ENCODE data around the gene MEF2D. TPM values are rescaled to one million over a fixed set of nuclear protein-coding genes. Genes with fewer than 3 reads are reported as not detected.

MEF2D gene
- total and polyA plus RNA-seq, 3 experiments from 2014 or later: 19.2 to 35.4 (median 32.9) TPM

GRCh38 chr1:156425943-156426342 is 74.6 kb downstream of the MEF2D start:
- peaks cover 68% of the 10 kb centered on the region for H3K27me3 ChIP-seq (ENCODE audit: insufficient read depth, low read length, poor library complexity, severe bottlenecking)

GRCh38 chr1:156424806-156425432 is 75.7 kb downstream of the MEF2D start:
- no peak overlapping the region for H3K4me3 Mint-ChIP-seq
- H3K4me3 ChIP-seq (ENCODE audit: low read length): no peak overlapping the region
- no peaks in the 10 kb centered on the region for H3K36me3 ChIP-seq (ENCODE audit: insufficient read depth, low read length)
- no peak overlapping the region for H3K27ac Mint-ChIP-seq
- peaks cover 21% of the 10 kb centered on the region for H3K4me1 ChIP-seq (ENCODE audit: insufficient read depth, low read length)
- H3K27me3 ChIP-seq (ENCODE audit: insufficient read depth, low read length, poor library complexity, severe bottlenecking): peaks cover 66% of the 10 kb centered on the region
- peaks cover 13 to 21% (median 15%) of the 10 kb centered on the region in 3 donors for H3K4me1 Mint-ChIP-seq
- no peak overlapping the region for H3K27ac ChIP-seq (ENCODE audit: low read depth, low read length)
- POLR2A ChIA-PET: no interaction called here
- peaks cover 34 to 89% of the 10 kb centered on the region in 2 donors for H3K27me3 Mint-ChIP-seq
- no peak for DNase-seq
- CTCF ChIA-PET: interaction anchor here (1.0 to 2.3 kb wide), 3 partner anchors 10 to 21 kb away, joined by 3 to 13 read pairs (median 4); no protein-coding TSS in a partner anchor
- H3K9me3 Mint-ChIP-seq: no peaks in the 10 kb centered on the region
- peaks cover 0 to 4% (median 0%) of the 10 kb centered on the region in 3 donors for H3K36me3 Mint-ChIP-seq
- no peaks in the 10 kb centered on the region for H3K9me3 ChIP-seq (ENCODE audit: low read length)

More at GRCh38 chr1:156425943-156426342, 74.6 kb downstream of the MEF2D start:
- Mint-ChIP-seq H3K4me1 (peaks cover 6 to 11% (median 7%) of the 10 kb centered on the region in 3 donors), H3K36me3 (no peaks in the 10 kb centered on the region), H3K27me3 (peaks cover 33 to 90% of the 10 kb centered on the region in 2 donors), H3K9me3 (no peaks in the 10 kb centered on the region), H3K27ac (no peak overlapping the region), H3K4me3 (no peak overlapping the region)
- DNase-seq: no peak
- Histone ChIP-seq H3K4me3 (ENCODE audit: low read length) (no peak overlapping the region), H3K27ac (ENCODE audit: low read depth, low read length) (no peak overlapping the region), H3K36me3 (ENCODE audit: insufficient read depth, low read length) (no peaks in the 10 kb centered on the region), H3K9me3 (ENCODE audit: low read length) (no peaks in the 10 kb centered on the region), H3K4me1 (ENCODE audit: insufficient read depth, low read length) (peaks cover 10% of the 10 kb centered on the region)
- CTCF ChIA-PET: interaction anchor here (1.0 to 1.4 kb wide), 2 partner anchors 17 to 20 kb away, joined by 3 to 4 read pairs; no protein-coding TSS in a partner anchor
- POLR2A ChIA-PET: no interaction called here

- Mint-ChIP-seq H3K27ac (no peak overlapping the region), H3K9me3 (no peaks in the 10 kb centered on the region), H3K4me3 (peak overlapping the region in 2 of 7 donors; percentile 1 to 68), H3K27me3 (peaks cover 33 to 88% of the 10 kb centered on the region in 2 donors), H3K4me1 (peaks cover 23 to 33% (median 25%) of the 10 kb centered on the region in 3 donors), H3K36me3 (peaks cover 0 to 4% (median 0%) of the 10 kb centered on the region in 3 donors)
- ChIA-PET CTCF (interaction anchor here (1.5 to 3.2 kb wide), 3 partner anchors 11 to 38 kb away, joined by 3 to 13 read pairs (median 12); no protein-coding TSS in a partner anchor), POLR2A (no interaction called here)
- peaks cover 56% of the 10 kb centered on the region for H3K27me3 ChIP-seq (ENCODE audit: insufficient read depth, low read length, poor library complexity, severe bottlenecking)
- H3K4me3 ChIP-seq (ENCODE audit: low read length): no peak overlapping the region
- H3K36me3 ChIP-seq (ENCODE audit: insufficient read depth, low read length): no peaks in the 10 kb centered on the region
- no peak for DNase-seq
- no peak overlapping the region for H3K27ac ChIP-seq (ENCODE audit: low read depth, low read length)
- peaks cover 25% of the 10 kb centered on the region for H3K4me1 ChIP-seq (ENCODE audit: insufficient read depth, low read length)
- H3K9me3 ChIP-seq (ENCODE audit: low read length): no peaks in the 10 kb centered on the region
These were observed 76.9 kb downstream of the MEF2D start for GRCh38 chr1:156423422-156424352.

GRCh38 chr1:156422602-156423091 is 77.9 kb downstream of the MEF2D start:
- Mint-ChIP-seq H3K9me3 (no peaks in the 10 kb centered on the region), H3K27me3 (peaks cover 27 to 82% of the 10 kb centered on the region in 2 donors), H3K4me1 (peaks cover 23 to 35% (median 26%) of the 10 kb centered on the region in 3 donors), H3K36me3 (peaks cover 0 to 4% (median 0%) of the 10 kb centered on the region in 3 donors), H3K27ac (no peak overlapping the region), H3K4me3 (peak overlapping the region in 3 of 7 donors; percentile 16 to 68 (median 49))
- Histone ChIP-seq H3K4me3 (ENCODE audit: low read length) (no peak overlapping the region), H3K36me3 (ENCODE audit: insufficient read depth, low read length) (no peaks in the 10 kb centered on the region), H3K4me1 (ENCODE audit: insufficient read depth, low read length) (peaks cover 25% of the 10 kb centered on the region), H3K27me3 (ENCODE audit: insufficient read depth, low read length, poor library complexity, severe bottlenecking) (peaks cover 46% of the 10 kb centered on the region), H3K27ac (ENCODE audit: low read depth, low read length) (no peak overlapping the region), H3K9me3 (ENCODE audit: low read length) (no peaks in the 10 kb centered on the region)
- ChIA-PET CTCF (interaction anchor here (1.0 to 3.2 kb wide), 4 partner anchors 10 to 37 kb away, joined by 3 to 13 read pairs (median 8); no protein-coding TSS in a partner anchor), POLR2A (no interaction called here)
- no peak for DNase-seq

- no peak for DNase-seq
- Histone ChIP-seq H3K4me3 (ENCODE audit: low read length) (peak overlapping the region; percentile 62), H3K27me3 (ENCODE audit: insufficient read depth, low read length, poor library complexity, severe bottlenecking) (peaks cover 46% of the 10 kb centered on the region), H3K36me3 (ENCODE audit: insufficient read depth, low read length) (no peaks in the 10 kb centered on the region), H3K27ac (ENCODE audit: low read depth, low read length) (no peak overlapping the region), H3K9me3 (ENCODE audit: low read length) (no peaks in the 10 kb centered on the region), H3K4me1 (ENCODE audit: insufficient read depth, low read length) (peaks cover 25% of the 10 kb centered on the region)
- H3K4me1 Mint-ChIP-seq: peaks cover 23 to 35% (median 26%) of the 10 kb centered on the region in 3 donors
- H3K36me3 Mint-ChIP-seq: peaks cover 0 to 4% (median under 1%) of the 10 kb centered on the region in 3 donors
- POLR2A ChIA-PET: no interaction called here
- no peaks in the 10 kb centered on the region for H3K9me3 Mint-ChIP-seq
- peak overlapping the region in 7 of 8 donors; percentile 5 to 83 (median 64) for H3K27ac Mint-ChIP-seq
- peaks cover 22 to 82% of the 10 kb centered on the region in 2 donors for H3K27me3 Mint-ChIP-seq
- H3K4me3 Mint-ChIP-seq: peak overlapping the region; percentile 68 to 92 (median 82)
- CTCF ChIA-PET: interaction anchor here (1.0 to 3.2 kb wide), 3 partner anchors 11 to 37 kb away, joined by 3 to 12 read pairs (median 5); no protein-coding TSS in a partner anchor
These were observed 78.5 kb downstream of the MEF2D start for GRCh38 chr1:156421939-156422601.

DNA sequence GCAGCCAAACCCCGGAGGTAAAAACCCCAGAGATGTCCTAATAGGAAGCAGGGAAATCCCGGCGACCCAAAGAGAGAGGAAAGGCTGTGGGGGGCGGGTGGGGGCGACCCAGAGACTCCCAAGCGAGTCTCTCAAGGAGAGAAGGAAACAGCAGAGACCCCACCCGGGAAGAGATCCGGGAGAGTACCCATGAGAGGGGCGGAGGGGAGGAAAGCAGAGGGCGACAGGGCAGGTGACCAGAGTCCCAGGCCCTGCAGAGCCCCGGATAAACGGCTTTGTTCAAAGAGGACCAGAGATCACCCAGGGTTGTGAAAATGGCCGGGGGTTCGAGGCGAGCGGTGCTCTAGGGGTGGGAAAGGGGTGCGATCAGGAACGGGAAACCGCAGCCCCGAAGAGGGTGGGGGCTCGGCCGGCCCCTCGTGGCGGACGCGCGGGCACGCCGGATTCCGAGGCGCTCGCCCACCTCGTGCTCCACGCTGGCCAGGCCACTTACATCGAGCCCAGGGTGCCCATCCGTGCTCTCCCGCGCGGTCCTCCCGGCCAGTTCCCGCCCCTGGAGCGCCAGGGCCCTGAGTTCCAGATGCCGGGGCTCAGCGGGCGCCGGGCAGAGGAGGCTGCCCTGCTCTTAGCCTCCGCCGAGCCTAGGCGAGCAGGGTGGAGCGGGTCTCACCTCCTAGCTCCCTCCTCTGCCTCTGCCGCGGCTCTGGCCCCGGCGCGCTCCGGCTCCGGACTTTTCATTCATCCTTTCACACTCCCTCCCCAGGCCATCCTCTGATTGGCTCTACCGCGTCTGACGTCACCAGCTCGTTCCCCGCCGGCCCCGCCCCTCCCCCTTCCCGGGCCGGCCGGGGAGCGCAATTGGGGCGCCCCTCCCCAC is 79.3 kb downstream of the MEF2D start:
- Mint-ChIP-seq H3K27me3 (peaks cover 15 to 75% of the 10 kb centered on the region in 2 donors), H3K27ac (peak overlapping the region in 6 of 8 donors; percentile 9 to 92 (median 72))

More for the DNA sequence above, 79.3 kb downstream of the MEF2D start:
- Histone ChIP-seq H3K36me3 (ENCODE audit: insufficient read depth, low read length) (no peaks in the 10 kb centered on the region), H3K27me3 (ENCODE audit: insufficient read depth, low read length, poor library complexity, severe bottlenecking) (peaks cover 46% of the 10 kb centered on the region), H3K4me1 (ENCODE audit: insufficient read depth, low read length) (peaks cover 25% of the 10 kb centered on the region), H3K4me3 (ENCODE audit: low read length) (peak overlapping the region; percentile 62), H3K9me3 (ENCODE audit: low read length) (no peaks in the 10 kb centered on the region), H3K27ac (ENCODE audit: low read depth, low read length) (peak overlapping the region; percentile 68)
- Mint-ChIP-seq H3K4me1 (peaks cover 23 to 35% (median 26%) of the 10 kb centered on the region in 3 donors), H3K4me3 (peak overlapping the region; percentile 91 to 97 (median 93)), H3K9me3 (no peaks in the 10 kb centered on the region), H3K36me3 (peaks cover 0 to 4% (median 3%) of the 10 kb centered on the region in 3 donors)
- ChIA-PET POLR2A (no interaction called here), CTCF (interaction anchor here (1.4 to 3.2 kb wide), 2 partner anchors 25 to 36 kb away, joined by 5 to 12 read pairs; no protein-coding TSS in a partner anchor)
- peak; percentile 54 to 74 (median 63) for DNase-seq

Measured in CD8-positive, alpha-beta memory T cell (primary cell).